ENCODE results near the gene KIF1A.
A peak's percentile ranks its signal among the peaks of the same experiment; 100 is the strongest.

Gene KIF1A, protein sequence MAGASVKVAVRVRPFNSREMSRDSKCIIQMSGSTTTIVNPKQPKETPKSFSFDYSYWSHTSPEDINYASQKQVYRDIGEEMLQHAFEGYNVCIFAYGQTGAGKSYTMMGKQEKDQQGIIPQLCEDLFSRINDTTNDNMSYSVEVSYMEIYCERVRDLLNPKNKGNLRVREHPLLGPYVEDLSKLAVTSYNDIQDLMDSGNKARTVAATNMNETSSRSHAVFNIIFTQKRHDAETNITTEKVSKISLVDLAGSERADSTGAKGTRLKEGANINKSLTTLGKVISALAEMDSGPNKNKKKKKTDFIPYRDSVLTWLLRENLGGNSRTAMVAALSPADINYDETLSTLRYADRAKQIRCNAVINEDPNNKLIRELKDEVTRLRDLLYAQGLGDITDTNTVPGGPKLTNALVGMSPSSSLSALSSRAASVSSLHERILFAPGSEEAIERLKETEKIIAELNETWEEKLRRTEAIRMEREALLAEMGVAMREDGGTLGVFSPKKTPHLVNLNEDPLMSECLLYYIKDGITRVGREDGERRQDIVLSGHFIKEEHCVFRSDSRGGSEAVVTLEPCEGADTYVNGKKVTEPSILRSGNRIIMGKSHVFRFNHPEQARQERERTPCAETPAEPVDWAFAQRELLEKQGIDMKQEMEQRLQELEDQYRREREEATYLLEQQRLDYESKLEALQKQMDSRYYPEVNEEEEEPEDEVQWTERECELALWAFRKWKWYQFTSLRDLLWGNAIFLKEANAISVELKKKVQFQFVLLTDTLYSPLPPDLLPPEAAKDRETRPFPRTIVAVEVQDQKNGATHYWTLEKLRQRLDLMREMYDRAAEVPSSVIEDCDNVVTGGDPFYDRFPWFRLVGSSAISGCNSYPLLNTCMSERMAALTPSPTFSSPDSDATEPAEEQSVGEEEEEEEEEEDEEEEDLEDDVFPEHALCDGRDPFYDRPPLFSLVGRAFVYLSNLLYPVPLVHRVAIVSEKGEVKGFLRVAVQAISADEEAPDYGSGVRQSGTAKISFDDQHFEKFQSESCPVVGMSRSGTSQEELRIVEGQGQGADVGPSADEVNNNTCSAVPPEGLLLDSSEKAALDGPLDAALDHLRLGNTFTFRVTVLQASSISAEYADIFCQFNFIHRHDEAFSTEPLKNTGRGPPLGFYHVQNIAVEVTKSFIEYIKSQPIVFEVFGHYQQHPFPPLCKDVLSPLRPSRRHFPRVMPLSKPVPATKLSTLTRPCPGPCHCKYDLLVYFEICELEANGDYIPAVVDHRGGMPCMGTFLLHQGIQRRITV (N-terminal part only)

DNA sequence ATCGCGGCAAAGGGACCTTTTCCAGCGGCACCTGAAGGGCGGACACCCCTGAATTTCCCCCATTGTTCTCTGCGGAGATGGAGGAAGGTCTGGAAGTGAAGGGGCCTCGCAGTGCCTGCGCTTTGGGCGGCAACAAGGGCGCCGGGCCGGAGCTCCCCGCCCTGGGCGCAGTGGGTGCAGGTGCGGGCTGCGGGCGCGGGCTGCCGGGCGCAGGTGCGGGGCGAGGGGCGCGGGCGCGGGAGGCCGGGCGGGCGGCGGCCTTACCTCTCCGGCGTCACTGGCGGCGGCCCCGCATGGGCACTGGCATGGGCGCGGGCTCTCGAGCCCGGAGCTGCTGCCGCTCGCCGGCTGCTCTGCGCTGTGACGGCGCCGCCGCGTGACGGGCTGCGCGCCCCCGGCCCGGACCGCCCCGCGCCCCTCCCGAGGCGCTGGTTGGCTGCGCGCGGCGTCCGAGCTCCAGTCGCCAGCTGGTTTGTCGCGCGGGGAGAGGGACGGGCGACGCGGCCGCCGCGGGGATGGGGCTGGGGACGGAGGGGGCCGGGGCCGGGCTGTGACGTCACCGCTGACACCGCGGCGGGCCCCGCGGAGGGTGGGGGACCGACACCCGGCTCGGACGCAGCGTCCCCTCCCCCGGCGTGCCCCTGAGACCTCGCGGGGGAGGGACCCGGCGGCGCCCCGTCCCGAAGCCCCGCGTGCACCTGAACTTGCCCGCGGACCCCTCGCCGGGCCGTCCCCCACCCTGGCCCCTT is at the start of gene KIF1A:
KIF1A (minus strand) TSS at position 362 of the 749 bp plus-strand sequence. CDS start 22,467 bp downstream, outside the sequence.
- no peak for DNase-seq (ENCODE audit: low spot score)

DNA sequence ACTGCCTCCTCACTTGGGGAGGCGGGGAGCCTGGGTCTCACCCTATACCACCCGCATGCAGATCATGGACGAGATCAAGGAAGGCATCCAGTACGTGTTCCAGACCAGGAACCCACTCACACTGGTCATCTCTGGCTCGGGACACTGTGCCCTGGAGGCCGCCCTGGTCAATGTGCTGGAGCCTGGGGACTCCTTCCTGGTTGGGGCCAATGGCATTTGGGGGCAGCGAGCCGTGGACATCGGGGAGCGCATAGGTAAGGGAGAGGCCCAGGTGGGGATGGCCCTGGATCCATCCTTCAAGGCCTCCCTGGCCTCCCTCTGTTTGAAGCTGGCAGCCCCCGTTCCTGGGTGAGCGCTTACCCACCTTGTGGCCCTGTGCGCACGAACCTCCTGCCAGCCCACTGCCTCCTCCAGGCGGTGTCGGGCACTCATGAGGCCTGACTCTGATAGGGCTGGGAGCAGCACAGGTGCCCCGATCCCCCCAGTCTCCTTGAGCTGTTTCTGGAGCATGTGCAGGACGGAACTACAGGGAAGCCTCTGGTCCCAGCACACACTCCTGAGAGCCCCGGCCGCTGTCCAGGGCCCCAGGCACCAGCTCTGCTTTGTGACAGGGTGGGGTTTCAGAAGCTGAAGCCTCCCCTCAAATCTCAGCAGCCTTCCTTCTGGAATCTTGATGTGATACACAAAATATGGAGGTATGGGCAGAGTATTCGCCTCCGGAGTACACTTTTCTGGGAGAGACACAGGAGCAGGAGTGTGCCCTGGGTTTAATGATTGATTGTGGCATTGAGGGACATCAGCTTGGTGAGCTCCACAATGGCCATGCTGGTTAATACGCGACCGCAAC is 49.3 kb upstream of the KIF1A start:
- no peak for DNase-seq (ENCODE audit: low spot score)

DNA sequence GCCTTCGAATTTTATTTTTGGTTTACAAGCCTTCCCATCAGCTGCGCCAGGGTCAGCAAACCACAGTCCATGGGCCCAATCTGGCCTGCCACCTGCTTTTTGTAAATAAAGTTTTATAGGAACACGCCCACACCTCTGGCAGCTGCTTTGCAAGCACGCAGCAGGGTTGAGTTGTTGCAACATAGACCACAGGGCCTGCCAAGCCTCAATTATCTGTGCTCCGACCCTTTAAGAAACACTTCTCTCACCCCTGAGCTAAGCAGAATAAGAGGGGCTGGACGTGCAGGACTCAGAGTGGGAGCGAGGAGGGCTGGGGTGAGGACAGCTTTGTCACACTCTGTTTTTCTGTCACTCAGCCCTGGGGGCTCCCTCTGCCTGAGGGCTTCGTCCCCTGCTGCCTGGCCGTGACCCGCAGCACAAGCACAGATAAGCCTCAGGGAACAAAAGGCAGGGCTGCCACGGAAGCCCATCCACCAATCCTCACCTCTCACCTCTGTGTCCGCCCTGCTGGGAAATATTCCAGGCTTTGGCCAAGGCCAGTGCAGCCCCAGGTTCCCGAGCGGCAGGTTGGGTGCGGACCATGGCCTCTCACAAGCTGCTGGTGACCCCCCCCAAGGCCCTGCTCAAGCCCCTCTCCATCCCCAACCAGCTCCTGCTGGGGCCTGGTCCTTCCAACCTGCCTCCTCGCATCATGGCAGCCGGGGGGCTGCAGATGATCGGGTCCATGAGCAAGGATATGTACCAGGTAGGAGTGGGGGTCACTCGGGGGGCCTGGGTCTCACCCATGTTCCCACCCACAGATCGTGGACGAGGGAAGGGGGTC is 48.5 kb upstream of the KIF1A start, which contains the start of gene AGXT:
AGXT (plus strand) TSS at position 539 of the 823 bp plus-strand sequence; CDS start at position 581, 42 bp downstream.
- no peak for DNase-seq (ENCODE audit: low spot score)

DNA sequence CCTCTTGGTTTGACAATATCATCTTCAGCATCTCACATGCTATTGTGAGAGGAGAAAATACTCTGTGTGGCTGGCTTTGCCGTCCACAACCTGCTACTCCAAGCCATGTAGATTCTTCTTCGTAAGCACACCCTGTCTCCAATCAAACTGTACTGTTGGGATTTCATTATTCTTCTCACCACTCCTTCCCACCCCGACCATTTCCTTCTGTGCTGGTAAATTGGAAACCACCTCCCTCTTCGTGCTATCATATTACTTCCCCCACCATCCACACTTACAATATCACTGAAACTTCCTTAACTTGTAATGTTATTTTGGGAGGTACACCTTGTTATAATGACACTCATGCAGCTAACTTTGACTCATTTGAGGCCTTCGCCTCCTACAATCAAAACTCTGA is 45.4 kb upstream of the KIF1A start:
- DNase-seq (ENCODE audit: low spot score) = no peak

DNA sequence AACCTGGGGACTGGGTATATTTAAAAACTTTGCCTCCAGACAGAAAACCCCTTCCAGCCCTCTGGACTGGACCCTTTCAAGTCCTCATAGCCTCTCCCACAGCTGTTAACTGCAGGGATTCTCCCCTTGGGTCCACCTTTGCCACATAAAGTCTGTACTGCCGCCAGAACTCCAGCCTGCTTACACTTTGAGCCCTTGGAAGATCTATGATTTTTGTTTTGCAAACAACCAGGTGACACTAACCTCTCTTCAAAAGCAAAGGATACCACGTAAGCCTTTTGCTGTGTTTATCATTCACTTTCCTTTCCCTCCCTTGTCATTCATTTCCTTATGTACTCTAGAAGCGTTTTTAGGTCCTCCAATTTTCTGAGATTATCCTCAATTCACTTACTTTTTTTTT is 44.5 kb upstream of the KIF1A start:
- DNase-seq (ENCODE audit: low spot score) = no peak

DNA sequence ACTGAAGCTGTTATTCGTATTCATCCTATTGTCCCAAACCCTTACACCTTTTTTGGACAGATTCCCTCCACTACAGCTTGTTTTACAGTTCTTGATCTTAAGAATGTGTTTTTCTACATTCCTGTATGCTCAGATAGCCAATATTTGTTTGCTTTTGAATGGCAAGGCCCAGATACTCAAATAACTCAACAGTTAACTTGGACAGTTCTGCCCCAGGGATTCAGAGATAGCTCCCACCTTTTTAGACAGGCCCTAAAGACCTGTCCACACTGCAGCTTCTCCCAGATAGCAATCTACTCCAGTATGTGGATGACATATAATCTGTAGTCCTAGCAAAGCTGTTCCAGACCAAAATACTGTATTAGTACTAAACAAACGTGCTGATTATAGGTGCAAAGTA is 41.5 kb upstream of the KIF1A start:
- no peak for DNase-seq (ENCODE audit: low spot score)

DNA sequence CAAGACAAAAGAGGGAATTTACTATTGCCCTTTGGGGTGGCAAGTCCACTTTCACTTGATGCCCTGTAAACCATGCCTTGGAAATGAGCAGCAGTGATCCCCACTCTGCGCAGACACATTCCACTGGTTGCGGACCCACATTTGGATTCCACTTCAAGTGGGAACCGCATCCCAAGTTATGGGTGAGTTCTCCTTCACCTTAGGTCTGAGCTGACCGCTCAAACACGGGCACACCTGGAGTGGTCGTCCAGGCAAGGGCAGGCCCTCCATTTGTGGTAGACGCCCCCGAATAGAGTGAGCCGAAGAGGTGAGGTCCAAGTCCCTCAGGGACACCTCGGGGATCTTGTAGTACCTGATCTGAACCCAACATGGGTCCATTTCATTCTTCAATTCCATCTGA is 38.9 kb upstream of the KIF1A start:
- DNase-seq (ENCODE audit: low spot score) = no peak

DNA sequence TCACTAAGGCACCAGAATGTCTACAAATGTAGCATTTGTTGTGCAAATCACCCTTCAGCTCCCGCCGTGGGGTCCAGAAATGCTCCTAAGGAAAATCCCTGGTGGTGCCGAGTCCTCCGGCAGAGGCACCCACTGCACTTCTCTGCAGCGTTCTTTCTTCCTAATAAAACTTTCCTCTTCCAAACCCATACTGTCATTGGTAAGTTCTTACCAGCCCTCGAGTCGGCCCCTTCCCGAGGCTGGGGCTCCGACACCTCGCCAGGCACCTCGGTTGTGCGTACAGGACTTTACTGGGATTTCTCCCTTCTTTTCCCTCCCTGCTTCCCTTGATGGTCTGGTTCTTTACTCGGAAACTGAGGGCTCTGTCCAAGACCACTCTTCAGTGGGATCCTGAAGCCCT is 38.3 kb upstream of the KIF1A start:
- no peak for DNase-seq (ENCODE audit: low spot score)

DNA sequence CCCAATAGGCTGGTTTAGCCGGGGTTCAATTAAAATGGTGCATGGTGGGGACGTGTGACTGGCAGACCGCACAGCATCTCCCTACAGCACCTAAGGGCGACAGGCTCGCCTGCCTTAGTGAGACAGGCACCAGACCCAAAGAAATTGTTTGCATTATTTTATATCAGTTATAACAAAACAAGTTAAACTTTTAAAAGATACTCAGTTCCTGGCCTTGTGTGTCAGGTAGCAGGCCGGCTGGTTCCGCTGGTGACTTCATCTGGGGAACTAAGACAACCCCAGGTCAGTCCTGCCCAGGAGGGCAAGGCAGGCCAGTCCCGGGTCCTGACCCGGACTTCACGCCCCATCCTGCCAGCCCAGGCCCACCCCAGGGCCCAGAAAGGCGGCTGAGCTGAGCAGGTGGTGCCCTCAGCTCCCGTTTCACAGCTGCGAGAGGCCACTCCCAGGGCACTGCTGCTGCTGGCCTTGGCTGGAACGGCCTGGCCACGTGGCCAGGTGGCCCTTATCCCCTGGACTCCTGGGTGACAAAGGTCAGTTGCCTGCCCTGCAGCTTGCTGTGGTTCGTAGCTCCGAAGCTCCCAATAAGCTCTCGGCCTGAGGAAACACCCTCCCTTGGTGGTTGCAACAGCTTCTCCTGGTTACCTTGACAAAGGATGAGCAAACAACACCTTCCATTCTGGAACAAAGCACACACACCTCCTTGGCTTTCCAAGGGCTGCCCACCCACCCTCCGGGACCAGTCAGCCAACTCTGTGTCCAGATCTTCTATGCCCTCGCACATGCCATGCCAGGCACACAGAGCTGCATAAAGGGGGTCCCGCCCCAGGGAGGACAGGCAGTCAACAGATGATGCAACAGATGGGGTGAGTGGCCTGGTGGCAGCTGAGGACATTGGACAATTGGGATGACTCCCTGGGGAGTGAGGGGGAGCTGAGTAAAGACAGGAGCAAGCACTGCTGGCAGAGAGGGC is 37.3 kb upstream of the KIF1A start:
- DNase-seq (ENCODE audit: low spot score) = no peak

DNA sequence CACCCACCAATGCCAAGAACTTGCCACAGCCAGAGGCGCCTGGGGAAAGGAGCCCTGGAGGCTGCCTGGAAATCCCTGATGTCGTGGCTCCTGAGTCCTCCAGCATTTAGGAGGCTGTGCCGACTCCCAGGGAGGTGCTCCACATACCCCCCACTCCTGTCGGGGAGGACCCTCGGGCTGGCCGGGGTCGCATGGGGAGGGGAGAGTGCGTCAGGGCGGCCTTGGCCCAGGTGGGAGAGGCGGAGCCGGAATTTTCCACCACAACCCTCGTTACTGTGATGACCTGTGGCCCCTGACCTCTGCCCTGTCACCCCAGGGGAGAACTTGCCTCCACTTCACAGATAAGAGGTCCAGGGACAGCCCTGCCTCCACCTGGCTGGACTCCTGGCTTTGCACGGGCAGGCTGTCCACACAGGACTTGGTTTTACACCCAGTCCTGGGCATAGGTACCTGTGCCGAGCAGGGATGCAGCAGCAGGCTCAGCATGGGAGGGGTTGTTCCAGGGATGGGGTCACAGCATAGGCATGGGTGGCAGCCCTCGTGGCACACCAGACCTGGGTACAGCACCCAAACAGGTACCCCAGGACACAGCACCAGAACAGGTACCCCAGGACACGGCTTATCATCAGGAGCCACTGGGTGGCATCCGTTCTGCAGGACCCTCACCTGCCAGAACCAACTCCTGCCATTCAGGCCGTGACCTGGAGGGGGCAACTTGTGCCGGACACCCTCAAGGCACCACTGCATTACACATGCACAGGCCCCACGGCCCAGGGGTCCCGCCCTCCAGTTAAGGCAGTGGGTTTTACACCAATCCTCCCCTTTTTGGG is 36.3 kb upstream of the KIF1A start:
- no peak for DNase-seq (ENCODE audit: low spot score)

DNA sequence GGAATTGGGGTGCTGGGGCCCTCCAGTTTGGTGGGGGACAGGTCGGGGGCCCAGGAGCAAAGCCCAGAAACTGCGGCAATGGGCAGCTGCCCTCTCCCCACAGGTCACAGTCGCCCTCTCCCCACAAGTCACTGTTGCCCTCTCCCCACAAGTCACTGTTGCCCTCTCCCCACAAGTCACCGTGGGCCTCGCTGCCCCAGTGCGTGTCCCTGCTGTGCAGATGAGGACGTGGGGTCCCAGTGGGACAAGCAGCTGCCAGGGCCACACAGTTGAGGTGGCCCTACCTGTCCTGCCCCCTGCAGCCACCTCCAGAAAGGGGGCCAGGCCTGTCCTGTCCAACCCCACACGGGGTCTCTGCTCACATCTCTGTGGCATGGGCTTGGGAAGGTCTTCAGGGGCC is 35.7 kb upstream of the KIF1A start:
- DNase-seq (ENCODE audit: low spot score) = no peak

DNA sequence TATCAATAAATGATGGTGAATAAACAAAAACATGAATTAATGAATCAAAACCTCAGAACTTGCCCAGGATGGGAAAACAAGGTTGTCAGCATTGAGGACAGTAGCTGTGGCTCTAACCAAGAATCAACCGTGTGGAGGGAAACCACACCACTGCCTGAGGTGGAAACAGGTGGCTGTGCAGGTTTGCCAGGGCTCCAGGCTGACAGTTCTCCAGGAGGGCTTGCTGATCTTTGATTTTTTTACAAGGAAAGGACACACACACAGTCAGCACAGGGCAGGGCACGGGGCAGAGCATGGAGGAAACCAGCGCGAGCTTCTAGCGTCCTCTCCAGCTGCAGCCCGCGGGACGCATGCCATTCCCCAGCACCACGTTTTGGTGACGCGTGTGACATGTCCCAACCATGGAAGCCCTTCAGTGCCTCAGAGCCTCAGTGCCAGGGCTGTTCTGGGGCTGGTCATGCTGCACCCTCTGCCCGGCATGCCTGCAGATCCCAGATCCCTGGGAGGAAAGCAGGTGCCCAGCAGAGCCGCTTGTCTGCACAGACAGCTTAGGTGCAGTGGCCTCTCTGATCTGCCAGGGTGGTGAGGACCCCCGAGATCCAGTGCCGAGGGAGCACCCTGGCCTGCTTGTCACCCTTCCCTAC is 32.8 kb upstream of the KIF1A start:
- DNase-seq (ENCODE audit: low spot score) = no peak

DNA sequence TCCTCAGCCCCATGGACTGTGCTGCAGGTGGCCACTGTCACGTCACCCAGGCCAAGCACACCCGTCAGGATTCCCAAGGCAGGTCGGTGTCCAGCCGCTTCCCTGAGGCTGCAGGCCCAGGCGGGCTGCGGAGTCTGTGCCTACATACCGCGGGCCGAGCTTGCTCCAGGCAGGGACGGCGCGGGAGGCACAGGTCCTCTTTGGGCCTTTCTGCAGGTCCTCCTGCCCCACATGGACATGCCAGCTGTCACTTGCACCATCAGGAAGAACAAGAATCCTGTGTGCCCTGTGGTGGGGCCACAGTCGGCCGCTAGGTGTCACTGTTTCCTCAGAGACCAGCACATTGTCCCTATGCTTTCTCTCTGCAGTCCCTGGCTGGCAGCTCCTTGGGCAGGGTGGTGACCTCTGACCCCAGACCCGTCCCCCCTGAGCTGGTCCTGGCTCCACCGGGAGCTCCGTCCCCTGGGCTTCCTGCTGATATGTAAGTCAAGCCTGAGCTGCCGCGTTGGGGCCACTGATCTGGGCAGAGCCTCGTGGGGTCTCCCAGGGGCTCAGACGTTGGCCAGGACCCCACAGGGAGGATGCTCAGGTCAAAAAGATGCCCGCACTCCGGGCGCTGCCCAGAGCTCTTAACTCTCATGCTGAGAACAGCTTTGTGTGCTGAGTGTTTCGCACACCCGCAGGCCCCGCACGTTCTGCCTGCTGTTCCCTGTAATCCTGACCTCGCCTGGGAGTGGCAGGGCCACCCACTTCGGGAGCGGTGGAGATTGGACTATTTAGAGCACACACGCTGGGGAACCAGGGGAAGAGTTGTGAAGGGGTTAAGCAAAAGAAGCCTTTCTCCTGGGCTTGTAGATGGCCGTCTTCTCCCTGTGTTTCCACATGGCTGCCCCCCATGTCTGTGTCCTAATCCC is 31.3 kb upstream of the KIF1A start:
- peak; percentile 66 for DNase-seq (ENCODE audit: low spot score)

DNA sequence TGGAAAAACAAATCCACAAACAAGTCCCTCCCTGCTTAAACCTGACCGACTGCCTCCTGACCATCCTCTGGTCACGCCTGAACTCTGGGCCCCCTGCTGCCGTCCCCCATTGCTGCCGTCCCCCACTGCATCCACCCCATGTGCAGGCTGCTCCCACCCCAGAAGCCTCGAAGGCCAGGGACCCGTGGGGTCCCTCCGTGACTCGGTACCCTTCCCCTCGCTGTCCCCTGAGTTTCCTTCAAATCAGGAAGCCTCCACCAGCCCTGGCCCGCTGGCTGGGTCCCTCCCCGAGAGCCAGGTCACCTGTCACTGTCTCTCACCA is 30.7 kb upstream of the KIF1A start:
- DNase-seq (ENCODE audit: low spot score) = no peak

DNA sequence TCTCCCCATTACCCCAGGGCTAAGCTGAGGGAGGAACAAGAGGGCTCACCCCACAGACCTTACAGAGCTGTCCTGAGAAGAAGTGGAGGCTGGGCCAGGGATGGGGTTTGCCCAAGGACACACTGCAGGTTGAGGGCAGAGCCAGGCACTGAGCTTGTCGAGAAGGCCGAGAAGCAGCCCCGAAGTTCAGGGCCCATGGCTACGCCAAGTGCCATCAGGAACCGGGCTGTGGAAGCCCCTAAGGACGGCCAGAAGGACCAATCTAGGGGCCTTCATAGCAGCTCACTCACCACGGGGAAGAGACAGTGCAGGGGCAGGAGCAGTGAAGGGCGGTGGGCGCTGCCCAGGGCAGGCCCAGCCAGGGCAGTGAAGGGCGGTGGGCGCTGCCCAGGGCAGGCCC is 30.0 kb upstream of the KIF1A start:
- DNase-seq (ENCODE audit: low spot score) = no peak
